ENCODE measurements around the gene DTNBP1. TPM values are rescaled to one million over a fixed set of nuclear protein-coding genes. Genes with fewer than 3 reads are reported as not detected.

The DTNBP1 gene
- total RNA-seq, 2 donors from 2014 or later: 9.0 to 14.1 TPM

GRCh38 chr6:15517600-15517999, 145.2 kb downstream of the DTNBP1 start:
- H3K36me3 ChIP-seq: peaks cover 0 to 7% of the 10 kb centered on the region in 2 donors

GRCh38 chr6:15516923-15517560, 145.8 kb downstream of the DTNBP1 start:
- Histone ChIP-seq H3K9me3 (no peaks in the 10 kb centered on the region), H3K27ac (no peak overlapping the region), H3K4me1 (replicated peaks) (no peaks in the 10 kb centered on the region), H3K4me3 (no peak overlapping the region), H3K36me3 (peaks cover 0 to 7% of the 10 kb centered on the region in 2 donors), H3K27me3 (replicated peaks; ENCODE audit: insufficient read depth) (no peaks in the 10 kb centered on the region)
- WGBS: 93% methylated on average over 21 of the region's 29 CpGs
- TF ChIP-seq POLR2A (IDR thresholded peaks at IDR 0.05) (no peak), POLR2AphosphoS5 (IDR thresholded peaks at IDR 0.05) (no peak), CTCF (IDR thresholded peaks at IDR 0.05) (no peak)
- no peak for DNase-seq (ENCODE audit: low spot score)
- intact Hi-C loops (cut with DNase I): no loop called here

More at GRCh38 chr6:15517600-15517999, 145.2 kb downstream of the DTNBP1 start:
- TF ChIP-seq CTCF (IDR thresholded peaks at IDR 0.05) (no peak), POLR2AphosphoS5 (IDR thresholded peaks at IDR 0.05) (no peak)
- no peaks in the 10 kb centered on the region for H3K9me3 ChIP-seq
- H3K4me1 ChIP-seq (replicated peaks): no peaks in the 10 kb centered on the region
- no peak for DNase-seq (ENCODE audit: low spot score)
- H3K27me3 ChIP-seq (replicated peaks; ENCODE audit: insufficient read depth): no peaks in the 10 kb centered on the region
- no peak overlapping the region for H3K4me3 ChIP-seq
- intact Hi-C loops (cut with DNase I): no loop called here
- H3K27ac ChIP-seq: no peak overlapping the region
- WGBS: over 99% methylated on average over 11 of the region's 11 CpGs

- intact Hi-C loops (cut with DNase I): no loop called here
- Histone ChIP-seq H3K36me3 (peaks cover 0 to 7% of the 10 kb centered on the region in 2 donors), H3K9me3 (no peaks in the 10 kb centered on the region), H3K4me1 (replicated peaks) (no peaks in the 10 kb centered on the region), H3K4me3 (no peak overlapping the region), H3K27ac (no peak overlapping the region), H3K27me3 (replicated peaks; ENCODE audit: insufficient read depth) (no peaks in the 10 kb centered on the region)
- no peak for DNase-seq (ENCODE audit: low spot score)
- 99% methylated on average over 13 of the region's 13 CpGs for WGBS
- TF ChIP-seq POLR2A (IDR thresholded peaks at IDR 0.05): no peak
- no peak for TF ChIP-seq POLR2AphosphoS5 (IDR thresholded peaks at IDR 0.05)
- no peak for TF ChIP-seq CTCF (IDR thresholded peaks at IDR 0.05)
Measured at GRCh38 chr6:15516378-15516777, 146.4 kb downstream of the DTNBP1 start.

- Histone ChIP-seq H3K27ac (no peak overlapping the region), H3K27me3 (replicated peaks; ENCODE audit: insufficient read depth) (no peaks in the 10 kb centered on the region), H3K4me1 (replicated peaks) (no peaks in the 10 kb centered on the region), H3K9me3 (no peaks in the 10 kb centered on the region), H3K36me3 (peaks cover 0 to 7% of the 10 kb centered on the region in 2 donors), H3K4me3 (no peak overlapping the region)
- WGBS: 79% methylated on average over 18 of the region's 18 CpGs
- intact Hi-C loops (cut with DNase I): no loop called here
- DNase-seq (ENCODE audit: low spot score): no peak
- TF ChIP-seq CTCF (IDR thresholded peaks at IDR 0.05) (no peak), POLR2AphosphoS5 (IDR thresholded peaks at IDR 0.05) (no peak)
Measured at GRCh38 chr6:15515660-15516375, 147.0 kb downstream of the DTNBP1 start.

- Histone ChIP-seq H3K27ac (no peak overlapping the region), H3K36me3 (peaks cover 0 to 7% of the 10 kb centered on the region in 2 donors), H3K27me3 (replicated peaks; ENCODE audit: insufficient read depth) (no peaks in the 10 kb centered on the region), H3K4me3 (no peak overlapping the region), H3K9me3 (no peaks in the 10 kb centered on the region), H3K4me1 (replicated peaks) (no peaks in the 10 kb centered on the region)
- WGBS: 94% methylated on average over 6 of the region's 6 CpGs
- intact Hi-C loops (cut with DNase I): no loop called here
- DNase-seq (ENCODE audit: low spot score): no peak
- TF ChIP-seq POLR2A (IDR thresholded peaks at IDR 0.05) (no peak), POLR2AphosphoS5 (IDR thresholded peaks at IDR 0.05) (no peak), CTCF (IDR thresholded peaks at IDR 0.05) (no peak)
Measured at GRCh38 chr6:15515226-15515625, 147.6 kb downstream of the DTNBP1 start.

Data from prostate gland (tissue), 2 donors.